Measurements from ENCODE around the gene DIS3L2. TPM values are rescaled to one million over a fixed set of nuclear protein-coding genes. Genes with fewer than 3 reads are reported as not detected.
"Not testable (repeated sequence)": the region's sequence is repeated elsewhere in the genome, so short reads cannot be mapped to it uniquely, and the experiment has no call there.

Gene DIS3L2
- total RNA-seq, 1 experiment from 2014 or later: 20.2 TPM

- in situ Hi-C loops (cut with HindIII; ENCODE audit: low pct_unique_long_range_greater_than_20kb, low sequenced_read_pairs): no loop called here
- peak; percentile 25 for DNase-seq (ENCODE audit: low read depth)
These were observed 364.1 kb downstream of the DIS3L2 start for GRCh38 chr2:232325324-232326273.

DNA sequence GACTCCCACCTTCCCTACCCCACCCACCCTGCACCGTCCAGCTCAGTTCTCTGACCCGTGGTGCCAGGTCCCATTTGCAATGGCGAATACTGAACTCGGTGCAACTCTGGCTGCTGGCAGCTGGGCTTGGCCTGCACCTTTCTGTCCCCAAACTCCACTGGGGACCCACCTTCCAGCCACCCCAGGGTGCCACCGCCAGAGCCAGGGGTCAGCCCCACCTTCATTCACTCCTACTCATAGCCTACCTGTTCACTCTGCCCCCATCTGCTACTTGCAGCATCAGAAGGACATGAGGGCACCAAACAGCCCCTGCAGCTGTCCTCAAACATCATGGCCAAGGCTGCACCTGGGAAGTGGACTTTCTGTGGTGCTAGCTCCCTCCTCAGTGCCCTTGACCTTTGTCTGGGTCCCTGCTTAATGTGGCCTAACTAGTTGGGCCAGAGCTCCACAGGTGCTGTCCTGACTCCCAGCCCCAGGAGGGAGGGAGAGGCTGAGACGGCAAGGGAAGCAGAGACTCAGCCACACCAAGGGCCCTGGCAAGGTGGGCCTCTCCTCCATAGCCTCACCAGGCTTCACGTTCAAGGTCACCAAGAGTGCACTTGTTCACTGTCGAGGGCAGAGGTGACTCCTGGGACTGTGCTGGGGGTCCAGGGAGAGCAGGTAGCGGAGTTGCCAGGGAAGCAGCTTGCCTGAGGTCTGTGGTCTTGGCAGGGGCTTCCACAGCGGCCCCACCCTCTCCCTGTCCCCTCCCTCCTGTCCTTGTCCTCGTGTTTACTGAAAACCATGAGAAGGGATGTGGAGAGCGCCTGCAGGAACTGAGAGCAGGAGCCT, 365.0 kb downstream of the DIS3L2 start:
- DNase-seq (ENCODE audit: low read depth); in situ Hi-C loops (cut with HindIII; ENCODE audit: low pct_unique_long_range_greater_than_20kb, low sequenced_read_pairs): not testable (repeated sequence)

DNA sequence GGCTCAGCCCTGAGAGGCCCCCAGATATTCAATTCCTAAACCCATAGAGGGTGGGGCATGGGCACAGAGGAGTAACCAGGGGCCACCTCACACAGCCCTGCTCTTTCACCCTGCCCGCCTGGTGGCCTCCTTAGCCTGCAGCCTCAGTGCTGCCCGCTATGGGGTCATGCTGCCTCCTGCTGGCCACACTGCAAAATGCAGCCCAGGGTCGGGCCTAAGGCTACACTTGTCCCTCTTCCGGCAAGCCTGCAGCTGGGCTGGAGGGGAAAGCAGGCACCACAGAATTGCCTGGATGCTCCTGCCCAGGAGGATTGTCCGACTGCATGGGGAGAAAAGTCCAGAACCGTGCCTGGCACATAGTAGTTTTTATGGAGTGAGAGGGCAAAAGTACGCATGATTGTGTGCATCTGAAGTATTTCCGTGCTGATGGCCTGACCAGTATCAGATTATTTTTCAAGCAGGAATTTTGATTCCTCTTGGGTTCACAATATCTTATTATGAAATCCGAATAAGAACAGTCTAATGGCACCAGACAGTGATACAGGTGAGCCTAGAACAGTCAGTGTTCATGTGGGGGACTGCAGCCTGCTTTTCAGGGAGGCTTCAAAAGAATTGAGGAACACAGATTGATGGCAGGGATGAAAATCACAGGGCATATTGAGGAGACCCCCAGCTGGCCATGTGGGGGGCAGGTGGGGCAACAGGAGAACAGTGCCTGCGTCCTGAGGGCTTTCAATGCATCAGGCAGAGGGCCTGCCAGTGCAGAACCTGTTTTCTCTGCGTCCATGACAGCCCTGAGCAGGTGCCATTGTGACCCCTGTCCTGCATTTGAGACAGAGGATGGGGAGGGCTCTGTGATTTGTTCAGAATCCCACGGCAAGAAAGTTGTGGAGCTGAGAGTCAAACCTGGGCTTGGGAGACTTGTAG, 365.9 kb downstream of the DIS3L2 start:
- in situ Hi-C loops (cut with HindIII; ENCODE audit: low pct_unique_long_range_greater_than_20kb, low sequenced_read_pairs): no loop called here
- peak; percentile 41 for DNase-seq (ENCODE audit: low read depth)

- in situ Hi-C loops (cut with HindIII; ENCODE audit: low pct_unique_long_range_greater_than_20kb, low sequenced_read_pairs): no loop called here
- no peak for DNase-seq (ENCODE audit: low read depth)
These were observed 366.5 kb downstream of the DIS3L2 start for GRCh38 chr2:232328032-232328422.

DNA sequence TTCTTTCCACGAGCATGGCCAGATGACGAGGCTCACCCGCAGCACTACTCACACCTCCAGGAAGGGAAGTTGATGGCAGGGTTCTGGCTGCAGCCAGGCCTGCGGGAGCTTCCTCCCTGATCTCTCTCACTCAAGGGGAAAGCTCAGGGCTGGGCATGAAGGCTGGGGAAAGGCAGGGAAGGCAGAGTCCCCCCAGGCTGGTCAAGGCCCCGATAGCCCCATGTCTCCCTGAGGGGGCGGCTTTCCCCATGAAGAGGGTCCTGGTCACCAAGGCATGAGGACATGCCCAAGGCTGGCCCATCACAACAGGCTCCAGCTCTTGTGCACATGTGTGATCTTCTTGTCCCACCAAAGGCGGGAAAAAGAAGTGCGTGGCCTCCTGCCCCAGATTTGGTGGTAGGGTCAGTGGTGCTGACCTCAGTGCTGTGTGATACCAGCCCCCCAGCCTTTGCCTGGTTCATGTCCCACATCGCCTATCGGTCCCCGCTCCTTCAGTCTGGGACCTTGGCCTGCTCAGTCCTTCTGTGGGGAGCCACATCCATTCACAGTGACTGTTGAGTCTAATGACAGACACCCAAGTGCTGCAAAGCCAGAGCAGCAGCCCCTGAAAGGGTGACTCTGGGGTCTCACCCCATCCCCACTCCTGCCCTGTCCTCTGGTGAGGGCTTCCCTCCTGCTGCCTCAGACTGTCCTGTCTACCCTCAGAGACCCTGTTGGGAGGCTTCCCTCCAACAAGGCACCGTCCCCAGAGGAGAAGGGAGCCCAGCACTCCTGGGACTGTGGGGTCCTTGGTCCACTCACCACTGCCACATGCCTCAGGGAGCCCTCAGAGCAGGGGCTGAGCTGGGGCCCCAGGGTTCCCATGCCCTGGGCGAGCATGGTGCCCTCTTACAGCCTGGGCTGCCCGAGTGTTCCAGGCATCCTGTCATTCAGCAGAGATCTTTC, 367.3 kb downstream of the DIS3L2 start:
- in situ Hi-C loops (cut with HindIII; ENCODE audit: low pct_unique_long_range_greater_than_20kb, low sequenced_read_pairs): no loop called here
- no peak for DNase-seq (ENCODE audit: low read depth)

- in situ Hi-C loops (cut with HindIII; ENCODE audit: low pct_unique_long_range_greater_than_20kb, low sequenced_read_pairs): no loop called here
- DNase-seq (ENCODE audit: low read depth): no peak
These were observed 368.2 kb downstream of the DIS3L2 start for GRCh38 chr2:232329716-232330067.

- in situ Hi-C loops (cut with HindIII; ENCODE audit: low pct_unique_long_range_greater_than_20kb, low sequenced_read_pairs): no loop called here
- no peak for DNase-seq (ENCODE audit: low read depth)
These were observed 368.8 kb downstream of the DIS3L2 start for GRCh38 chr2:232330068-232330999.

DNA sequence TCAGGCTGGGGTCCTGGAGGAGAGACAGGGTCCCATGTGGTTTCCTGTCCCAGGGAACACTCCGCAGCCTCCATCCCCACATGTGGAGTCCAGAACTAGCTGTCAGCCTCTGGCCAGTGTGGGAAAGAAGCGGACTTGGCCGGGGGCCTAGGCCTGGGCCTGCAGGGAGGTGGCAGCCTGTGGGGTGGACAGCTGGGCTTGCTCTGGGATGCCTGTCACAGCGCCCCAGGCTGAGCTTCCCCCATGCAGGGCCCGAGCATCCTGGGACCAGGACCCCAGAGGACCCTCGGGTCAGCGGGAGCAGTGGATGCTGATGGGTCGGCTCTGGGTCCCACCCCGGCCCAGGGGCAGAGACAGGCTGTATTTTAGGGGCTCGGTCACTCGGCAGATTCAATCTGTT, 369.5 kb downstream of the DIS3L2 start:
- in situ Hi-C loops (cut with HindIII; ENCODE audit: low pct_unique_long_range_greater_than_20kb, low sequenced_read_pairs); DNase-seq (ENCODE audit: low read depth): not testable (repeated sequence)

DNA sequence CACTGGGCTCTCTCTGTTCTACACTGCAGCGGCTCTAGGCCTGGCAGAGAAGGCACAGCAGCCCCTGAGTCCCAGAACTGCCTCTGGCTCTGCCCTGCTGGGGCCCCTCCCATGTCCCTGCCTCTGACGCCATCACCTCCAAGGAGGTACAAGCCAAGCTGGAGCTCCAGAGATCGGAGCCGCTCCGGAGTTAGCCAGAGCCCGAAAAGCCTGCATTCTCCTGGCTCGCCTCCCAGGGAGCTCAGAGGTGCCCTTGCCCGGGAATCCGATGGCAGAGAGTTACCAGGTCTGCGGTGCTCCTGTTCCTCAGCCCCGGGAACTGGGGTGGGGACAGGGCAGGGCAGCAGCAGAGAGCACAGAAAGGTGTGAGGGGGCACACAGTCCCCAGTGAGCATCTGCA, 370.1 kb downstream of the DIS3L2 start:
- in situ Hi-C loops (cut with HindIII; ENCODE audit: low pct_unique_long_range_greater_than_20kb, low sequenced_read_pairs); DNase-seq (ENCODE audit: low read depth): not testable (repeated sequence)

DNA sequence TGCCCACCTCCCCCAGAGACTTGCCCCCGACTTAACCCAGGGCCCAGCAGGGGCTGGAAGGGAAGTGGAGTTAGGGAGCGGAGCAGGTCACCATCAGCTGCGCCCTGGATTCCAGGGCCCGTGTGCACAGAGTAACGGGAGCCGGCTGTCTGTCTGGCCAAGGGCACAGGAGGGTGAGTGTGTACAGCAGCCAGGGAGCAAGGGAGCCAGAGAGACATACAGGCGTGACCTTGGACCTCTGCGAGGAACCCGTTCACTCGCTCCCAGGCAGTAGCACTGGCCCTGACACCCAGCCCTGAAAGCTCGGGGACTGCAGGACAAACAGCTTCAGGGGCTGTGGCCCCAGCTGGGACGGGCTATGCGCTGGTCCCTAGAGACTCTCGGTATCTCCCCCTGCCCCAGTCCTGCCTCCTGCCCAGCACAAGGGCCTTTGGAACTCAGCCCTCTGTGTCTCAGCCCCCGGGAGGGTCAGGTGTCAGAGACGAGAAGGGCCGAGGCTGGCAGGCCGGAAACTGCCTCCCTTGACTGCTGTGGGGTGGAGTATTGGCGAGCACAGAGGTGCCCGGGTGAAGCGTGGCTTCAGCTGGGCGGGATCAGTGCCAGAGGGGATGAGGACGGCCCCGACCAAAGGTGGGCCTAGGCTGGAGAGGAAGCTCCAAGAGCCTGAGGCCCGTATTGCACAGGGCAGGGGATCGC, 370.9 kb downstream of the DIS3L2 start:
- in situ Hi-C loops (cut with HindIII; ENCODE audit: low pct_unique_long_range_greater_than_20kb, low sequenced_read_pairs); DNase-seq (ENCODE audit: low read depth): not testable (repeated sequence)

GRCh38 chr2:232332940-232333259, 371.4 kb downstream of the DIS3L2 start:
- in situ Hi-C loops (cut with HindIII; ENCODE audit: low pct_unique_long_range_greater_than_20kb, low sequenced_read_pairs): no loop called here
- DNase-seq (ENCODE audit: low read depth): no peak

DNA sequence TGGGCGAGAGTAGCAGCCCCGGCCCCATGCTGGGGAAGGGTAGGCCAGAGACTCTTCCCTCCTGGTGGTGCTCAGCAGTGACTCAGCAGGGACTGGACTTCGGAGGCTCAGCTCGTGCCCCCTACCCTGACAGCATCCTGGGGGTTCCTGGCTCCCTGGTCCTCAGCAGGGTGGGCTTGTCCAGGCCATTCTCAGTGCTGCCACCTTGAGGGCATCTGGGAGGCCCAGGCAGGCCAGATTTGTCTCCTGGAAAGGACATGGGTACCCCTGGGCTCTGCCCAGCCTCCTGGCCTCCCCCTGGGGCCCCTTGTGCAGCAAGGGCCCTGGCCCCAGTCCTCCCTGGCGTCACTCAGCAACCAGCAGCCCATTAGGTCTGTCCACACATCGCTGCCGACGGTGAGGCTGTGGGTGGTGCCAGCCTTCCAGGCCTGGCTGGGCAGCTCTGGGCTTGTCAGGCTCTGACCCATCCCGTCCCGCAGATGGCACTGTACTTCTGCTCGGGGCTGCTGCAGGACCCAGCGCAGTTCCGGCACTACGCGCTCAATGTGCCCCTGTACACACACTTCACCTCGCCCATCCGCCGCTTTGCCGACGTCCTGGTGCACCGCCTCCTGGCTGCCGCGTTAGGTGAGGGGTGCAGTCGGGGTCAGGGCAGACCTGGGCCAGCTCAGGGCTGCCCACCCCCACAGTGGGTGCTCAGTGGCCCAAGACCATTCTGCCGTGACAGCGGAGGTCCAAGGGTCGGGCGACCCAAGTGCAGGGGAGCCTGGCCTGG, 372.0 kb downstream of the DIS3L2 start:
- DNase-seq (ENCODE audit: low read depth): peak; percentile 19
- in situ Hi-C loops (cut with HindIII; ENCODE audit: low pct_unique_long_range_greater_than_20kb, low sequenced_read_pairs): no loop called here

GRCh38 chr2:232334136-232334884, 372.8 kb downstream of the DIS3L2 start:
- DNase-seq (ENCODE audit: low read depth); in situ Hi-C loops (cut with HindIII; ENCODE audit: low pct_unique_long_range_greater_than_20kb, low sequenced_read_pairs): not testable (repeated sequence)

DNA sequence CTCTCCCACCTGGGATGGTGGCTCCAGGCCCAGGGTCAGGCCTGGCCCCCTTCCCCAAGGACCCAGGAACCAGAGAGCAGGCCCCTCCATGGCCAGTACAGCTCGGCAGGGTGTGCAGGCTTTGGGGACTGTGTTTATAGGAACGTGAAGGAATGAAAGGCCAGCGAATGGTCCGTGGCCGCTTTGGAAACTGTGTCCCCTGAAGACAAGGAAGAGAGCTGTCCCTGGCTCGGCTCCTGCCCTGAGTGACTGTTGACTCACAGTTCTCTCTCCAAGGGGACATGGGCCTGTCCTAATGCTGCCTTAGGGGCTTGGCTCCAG, 373.3 kb downstream of the DIS3L2 start:
- in situ Hi-C loops (cut with HindIII; ENCODE audit: low pct_unique_long_range_greater_than_20kb, low sequenced_read_pairs); DNase-seq (ENCODE audit: low read depth): not testable (repeated sequence)
